WI38 (cell line): ENCODE data around the gene MAP4K2.

ENCODE experiments used
- H3K4me3 ChIP-seq: 2 replicates; pipeline ENCODE4 v1.5.1; 2011; ENCODE audit warnings: low read depth, mild to moderate bottlenecking, control low read depth, low read length
- TF ChIP-seq, protein P1 (sequence below): IDR thresholded peaks from 2 replicates; pipeline ENCODE4 v1.5.1; 2012; ENCODE audit warnings: low read depth, mild to moderate bottlenecking, control low read depth, low read length

Gene MAP4K2

DNA sequence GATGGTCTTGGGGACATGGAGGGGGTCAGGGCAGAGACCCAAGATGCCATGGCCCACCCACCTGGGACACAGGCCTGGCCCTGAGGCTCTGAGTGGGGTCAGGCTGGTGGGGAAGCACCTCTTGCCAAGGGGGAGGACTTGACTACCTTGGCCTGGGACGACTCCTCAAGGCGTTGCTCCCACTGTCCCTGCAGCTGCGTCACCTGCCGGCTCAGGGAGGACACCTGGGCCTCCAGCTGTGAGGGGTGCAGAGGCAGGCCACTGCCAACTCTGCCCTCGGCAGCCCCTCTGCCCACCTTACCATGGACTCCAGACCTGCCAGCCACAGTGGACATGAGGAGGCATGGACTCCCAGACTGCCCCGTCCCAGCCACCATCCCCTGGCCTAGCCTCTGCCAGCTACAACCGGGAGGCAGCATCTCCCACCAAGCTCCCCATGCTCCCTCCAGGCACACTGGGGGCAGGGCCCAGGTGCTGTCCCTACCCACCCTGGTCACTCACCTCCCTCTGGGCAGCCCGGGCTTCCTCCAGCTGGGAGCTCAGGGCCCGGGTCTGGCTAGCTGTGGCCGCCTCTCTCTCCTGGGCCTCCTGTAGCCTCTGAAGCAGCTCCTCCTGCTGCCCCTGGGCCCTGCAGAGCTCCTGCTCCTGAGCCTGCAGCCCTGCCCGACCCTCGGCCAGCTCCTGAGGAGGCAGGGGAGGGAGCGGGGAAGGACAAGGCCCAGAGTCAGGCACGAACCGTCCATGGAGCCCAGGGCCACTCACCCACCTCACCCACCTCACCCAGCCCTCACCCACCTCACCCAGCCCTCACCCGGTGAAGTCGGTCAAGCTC, 32.8 kb upstream of the MAP4K2 start:
- TF ChIP-seq, protein P1, sequence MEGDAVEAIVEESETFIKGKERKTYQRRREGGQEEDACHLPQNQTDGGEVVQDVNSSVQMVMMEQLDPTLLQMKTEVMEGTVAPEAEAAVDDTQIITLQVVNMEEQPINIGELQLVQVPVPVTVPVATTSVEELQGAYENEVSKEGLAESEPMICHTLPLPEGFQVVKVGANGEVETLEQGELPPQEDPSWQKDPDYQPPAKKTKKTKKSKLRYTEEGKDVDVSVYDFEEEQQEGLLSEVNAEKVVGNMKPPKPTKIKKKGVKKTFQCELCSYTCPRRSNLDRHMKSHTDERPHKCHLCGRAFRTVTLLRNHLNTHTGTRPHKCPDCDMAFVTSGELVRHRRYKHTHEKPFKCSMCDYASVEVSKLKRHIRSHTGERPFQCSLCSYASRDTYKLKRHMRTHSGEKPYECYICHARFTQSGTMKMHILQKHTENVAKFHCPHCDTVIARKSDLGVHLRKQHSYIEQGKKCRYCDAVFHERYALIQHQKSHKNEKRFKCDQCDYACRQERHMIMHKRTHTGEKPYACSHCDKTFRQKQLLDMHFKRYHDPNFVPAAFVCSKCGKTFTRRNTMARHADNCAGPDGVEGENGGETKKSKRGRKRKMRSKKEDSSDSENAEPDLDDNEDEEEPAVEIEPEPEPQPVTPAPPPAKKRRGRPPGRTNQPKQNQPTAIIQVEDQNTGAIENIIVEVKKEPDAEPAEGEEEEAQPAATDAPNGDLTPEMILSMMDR = no peak
- no peak overlapping the region for H3K4me3 ChIP-seq

DNA sequence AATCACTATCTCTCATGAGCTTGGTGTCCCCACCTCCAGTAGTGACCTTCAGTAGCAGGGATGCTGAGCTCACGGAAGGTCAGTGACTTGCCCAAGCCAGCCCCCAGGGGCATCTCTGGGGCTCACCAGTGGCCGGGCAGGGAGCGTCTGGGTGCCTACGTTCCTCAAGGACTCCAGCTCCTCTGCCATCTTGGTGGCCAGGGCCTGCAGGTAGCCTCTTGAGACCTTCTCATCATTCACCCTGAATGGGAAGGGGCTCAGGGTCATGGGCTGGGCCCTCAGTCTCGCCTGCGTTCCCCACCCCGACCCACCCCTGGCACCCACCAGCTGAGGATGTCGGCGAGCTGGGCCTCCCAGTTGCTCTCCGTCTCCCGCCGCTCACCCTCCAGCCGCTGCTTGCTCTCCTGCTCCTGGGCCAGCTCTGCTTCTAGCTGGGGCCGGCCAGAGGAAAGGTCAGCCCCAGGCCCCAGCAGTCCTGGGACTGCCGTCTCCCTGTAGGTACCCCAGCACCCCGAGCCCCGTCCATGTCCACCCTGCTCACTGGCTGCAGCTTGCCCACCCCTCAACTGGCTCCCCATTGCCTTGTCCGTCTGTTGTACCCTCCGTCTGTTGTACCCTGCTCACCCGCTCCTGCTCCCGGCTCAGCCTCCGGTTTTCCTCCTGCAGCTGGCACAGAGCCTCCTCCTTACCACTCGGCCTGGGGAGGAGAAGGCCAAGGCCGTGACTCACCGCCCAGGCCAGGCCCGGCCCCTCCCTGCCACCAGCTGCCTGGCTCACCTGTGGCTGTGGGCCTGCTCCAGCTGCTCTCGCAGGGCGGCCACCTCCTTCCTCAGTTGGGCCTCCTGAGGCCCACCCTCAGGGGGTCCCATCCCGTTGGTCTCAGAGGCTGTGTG, 32.0 kb upstream of the MAP4K2 start:
- no peak overlapping the region for H3K4me3 ChIP-seq
- TF ChIP-seq, protein P1 = no peak

DNA sequence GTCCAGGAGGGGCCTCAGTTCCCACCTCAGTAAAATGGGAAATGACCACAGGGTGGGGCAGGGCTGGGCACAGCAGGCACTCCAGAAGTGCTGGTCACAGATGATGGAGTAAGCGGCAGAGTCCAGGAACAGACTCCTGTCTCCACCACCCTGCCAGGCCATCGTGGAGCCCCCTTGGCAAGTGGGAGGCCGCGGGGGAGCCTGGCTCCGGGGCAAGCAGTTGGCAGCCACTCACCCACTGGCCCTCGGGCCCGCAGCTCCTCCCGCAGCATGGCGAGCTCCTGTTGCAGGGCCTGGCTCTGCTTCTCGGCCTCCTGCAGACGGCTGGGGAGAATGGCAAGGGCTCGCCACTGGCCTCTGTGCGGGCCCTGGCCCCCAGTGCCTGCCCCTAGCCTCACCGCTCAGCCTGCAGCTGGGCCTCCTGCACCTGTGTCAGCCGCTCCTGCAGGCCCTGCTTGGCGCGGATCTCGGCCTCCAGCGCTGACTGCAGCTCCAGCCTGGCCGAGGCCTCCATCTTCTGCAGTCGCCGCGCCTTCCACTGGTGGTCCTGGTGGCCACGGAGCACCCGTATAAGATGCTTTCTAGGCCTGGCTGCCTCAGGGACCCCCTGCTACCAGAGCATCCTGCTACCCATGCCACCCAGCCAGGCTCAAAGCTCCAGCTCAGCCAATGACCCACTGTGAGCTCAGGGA, 31.2 kb upstream of the MAP4K2 start:
- TF ChIP-seq, protein P1 = no peak
- H3K4me3 ChIP-seq = no peak overlapping the region

DNA sequence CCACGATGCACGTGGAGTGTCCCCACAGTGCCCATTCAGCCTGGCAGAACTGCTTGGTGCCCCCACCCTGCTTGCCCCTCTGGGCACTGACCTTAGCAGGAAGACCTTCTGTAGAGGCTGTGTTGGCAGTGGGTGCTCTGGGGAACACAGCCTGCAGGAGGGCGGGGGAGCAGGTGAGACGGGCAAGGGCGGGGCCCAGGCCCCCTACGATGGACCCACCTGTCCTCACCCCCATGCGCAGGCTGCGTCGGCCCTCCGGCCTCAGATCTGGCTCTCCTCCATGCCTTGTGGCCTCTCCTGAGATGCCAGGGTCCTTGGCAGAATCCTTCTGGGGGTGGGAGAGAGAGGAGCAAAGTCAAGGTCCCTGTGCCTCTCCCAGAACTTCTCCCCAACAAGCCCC, 30.5 kb upstream of the MAP4K2 start:
- no peak overlapping the region for H3K4me3 ChIP-seq
- TF ChIP-seq, protein P1 = no peak

DNA sequence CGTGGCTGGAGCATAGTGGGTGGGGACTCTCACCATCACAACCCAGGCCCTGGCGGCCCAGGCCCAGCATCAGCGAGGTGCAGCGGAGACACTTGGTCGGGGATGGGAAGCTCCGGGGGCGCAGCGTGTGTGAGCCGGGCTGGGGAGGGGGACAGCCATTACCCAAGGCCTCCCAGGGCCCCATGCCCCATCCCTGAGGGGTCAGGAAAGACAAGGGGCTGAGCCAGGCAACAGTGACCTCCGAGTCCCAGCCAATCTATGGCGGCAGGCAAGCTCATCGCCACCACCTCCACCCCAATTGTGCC, 30.1 kb upstream of the MAP4K2 start:
- no peak overlapping the region for H3K4me3 ChIP-seq
- TF ChIP-seq, protein P1 = no peak

DNA sequence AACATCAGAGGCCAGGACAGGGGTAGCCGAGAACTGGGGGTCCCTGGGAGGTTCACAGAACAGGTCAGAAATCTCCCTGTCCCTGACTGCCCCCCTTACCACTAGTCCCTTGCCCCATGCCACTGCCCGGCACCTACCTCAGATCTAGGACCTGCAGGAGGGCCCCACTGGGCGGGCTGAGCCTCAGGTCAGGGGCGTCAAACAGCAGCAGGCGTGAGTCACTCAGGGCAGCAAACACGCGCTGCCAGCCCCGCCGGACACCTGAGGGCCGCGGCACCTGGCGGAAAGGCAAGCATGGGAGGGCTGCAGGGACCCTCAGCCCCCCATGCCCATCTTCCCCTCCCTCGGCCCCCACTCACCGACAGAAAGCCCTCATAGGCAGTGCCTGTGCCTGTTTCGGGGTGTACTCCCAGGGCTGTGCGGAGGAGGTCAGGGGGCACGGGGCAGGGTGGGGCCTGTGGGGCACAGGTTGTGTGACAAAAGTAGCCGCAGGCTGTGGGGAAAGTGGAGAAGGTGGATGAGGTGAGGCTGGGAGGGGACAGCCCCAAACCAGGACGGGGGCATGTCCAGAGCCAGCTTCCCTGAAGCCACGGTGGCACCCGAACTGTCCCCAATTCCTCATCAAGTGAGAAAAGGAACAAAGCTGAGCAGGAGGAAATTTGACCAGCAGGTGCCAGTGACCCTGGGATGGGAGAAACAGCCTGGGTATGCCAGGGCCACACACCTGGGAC, 29.6 kb upstream of the MAP4K2 start:
- TF ChIP-seq, protein P1 = no peak
- H3K4me3 ChIP-seq = no peak overlapping the region
